Endodermal cell (in vitro differentiated cells): ENCODE measurements around the gene TIAM2. TPM values are rescaled to one million over a fixed set of nuclear protein-coding genes. Genes with fewer than 3 reads are reported as not detected.

ENCODE experiments used
- DNase-seq: peaks from one replicate; pipeline ENCODE4 v3.0.0-alpha.2; 2017
- H3K27ac ChIP-seq: 2 replicates; pipeline ENCODE4 v1.5.1; 2013; ENCODE audit warnings: mild to moderate bottlenecking, low read depth, low read length, moderate library complexity
- H3K27me3 ChIP-seq: 2 replicates; pipeline ENCODE4 v1.6.1; 2013; ENCODE audit warnings: mild to moderate bottlenecking, low read length, moderate library complexity; ENCODE audit not compliant: insufficient read depth, control insufficient read depth, poor library complexity, severe bottlenecking
- H3K36me3 ChIP-seq: 2 replicates; pipeline ENCODE4 v1.7.0; 2013; ENCODE audit warnings: mild to moderate bottlenecking, low read length, moderate library complexity; ENCODE audit not compliant: control insufficient read depth, insufficient read depth
- H3K4me1 ChIP-seq: one replicate; pipeline ENCODE4 v1.7.0; 2013; ENCODE audit warnings: low read length; ENCODE audit not compliant: control insufficient read depth, insufficient read depth
- H3K4me3 ChIP-seq: 2 replicates; pipeline ENCODE4 v1.5.1; 2013; ENCODE audit warnings: mild to moderate bottlenecking, low read length, moderate library complexity
- H3K9ac ChIP-seq: 2 replicates; pipeline ENCODE4 v1.6.1; 2013; ENCODE audit warnings: mild to moderate bottlenecking, low read length, moderate library complexity; ENCODE audit not compliant: poor library complexity, severe bottlenecking; ENCODE audit errors: extremely low read depth
- H3K9me3 ChIP-seq: 2 replicates; pipeline ENCODE4 v1.6.1; 2013; ENCODE audit warnings: mild to moderate bottlenecking, low read length, moderate library complexity; ENCODE audit not compliant: control insufficient read depth
- H3K27ac Mint-ChIP-seq: 2 replicates; pipeline ENCODE4 v1.8.0; 2020; ENCODE audit warnings: mixed read lengths
- H3K27me3 Mint-ChIP-seq: 2 replicates; pipeline ENCODE4 v1.8.0; 2021; ENCODE audit warnings: mild to moderate bottlenecking, mixed read lengths; ENCODE audit not compliant: insufficient read depth
- H3K36me3 Mint-ChIP-seq: 2 replicates; pipeline ENCODE4 v1.8.0; 2020; ENCODE audit warnings: low read depth, mixed read lengths
- H3K4me1 Mint-ChIP-seq: 2 replicates; pipeline ENCODE4 v1.8.0; 2020; ENCODE audit warnings: mixed read lengths
- H3K4me3 Mint-ChIP-seq: 2 replicates; pipeline ENCODE4 v1.8.0; 2020; ENCODE audit warnings: mild to moderate bottlenecking, moderate library complexity, mixed read lengths
- H3K9me3 Mint-ChIP-seq: 2 replicates; pipeline ENCODE4 v1.8.0; 2020; ENCODE audit warnings: mild to moderate bottlenecking, mixed read lengths
- CTCF ChIP-seq: fragments of 200-600 bp; sonication (generic); conservative IDR thresholded peaks from 2 replicates; pipeline ENCODE4 v1.5.0; 2021; ENCODE audit warnings: antibody characterized with exemption, mild to moderate bottlenecking
- WGBS, 2 experiments: methylation state at CpG; one replicate each; pipeline versions ENCODE4 v1.1.5 to v1.1.7; 2013; ENCODE audit warnings: missing lambda C conversion rate in 2 of 2, mixed read lengths in 1 of 2; ENCODE audit not compliant: insufficient coverage in 1 of 2, insufficient read length in 1 of 2; 5-methylcytosine and 5-hydroxymethylcytosine counted together
- total RNA-seq, 2 donors: library from RNA; stranded (reverse); fragmentation: NEBNext Ultra II Directional in 1 of 2; extraction: Animal tissue kit (Norgen Biotek cat#: 25700) in 1 of 2; gene quantifications; 2 replicates in 1 of 2; 3 replicates in 1 of 2; pipeline ENCODE4 v1.2.1, GENCODE V29; 2021

TIAM2 gene
- total RNA-seq, 2 donors from 2014 or later, result 15.7 to 17.5 TPM

- WGBS, 2 experiments, result 94 to 100% methylated on average over 5 of the region's 5 CpGs
- H3K4me1 Mint-ChIP-seq, result no peaks in the 10 kb centered on the region
Observed at GRCh38 chr6:155193526-155193925, 198.4 kb downstream of the TIAM2 start.

DNA sequence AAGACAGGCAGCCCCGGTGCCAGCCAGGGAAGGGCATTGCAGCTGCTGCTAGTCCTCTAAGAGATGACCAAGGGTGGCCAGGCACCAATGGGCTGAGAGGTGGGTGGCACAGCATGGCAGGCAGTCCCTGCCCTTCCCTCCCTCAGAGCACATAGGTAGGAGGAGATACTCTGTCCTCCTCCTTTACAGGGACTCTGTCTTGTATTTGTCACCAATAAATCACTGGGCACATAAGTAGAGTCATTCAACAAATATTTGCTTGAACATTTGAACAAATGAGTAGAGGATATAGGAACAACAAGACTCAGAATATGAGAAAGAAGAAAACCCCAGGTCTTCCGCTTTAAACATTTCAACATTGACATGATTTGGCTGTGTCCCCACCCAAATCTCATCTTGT lies 199.3 kb downstream of the TIAM2 start:
- Mint-ChIP-seq H3K36me3 (peaks cover 8% of the 10 kb centered on the region), H3K4me3 (no peak overlapping the region), H3K27me3 (no peaks in the 10 kb centered on the region), H3K9me3 (no peaks in the 10 kb centered on the region), H3K4me1 (no peaks in the 10 kb centered on the region), H3K27ac (no peak overlapping the region)
- Histone ChIP-seq H3K27me3 (no peaks in the 10 kb centered on the region), H3K4me1 (no peaks in the 10 kb centered on the region), H3K36me3 (no peaks in the 10 kb centered on the region), H3K4me3 (no peak overlapping the region), H3K9ac (no peak overlapping the region), H3K9me3 (no peaks in the 10 kb centered on the region), H3K27ac (no peak overlapping the region)
- no peak for TF ChIP-seq CTCF
- DNase-seq, result no peak
- WGBS, 2 experiments, result 97 to 100% methylated on average over 1 to 2 of the region's 2 CpGs

More at GRCh38 chr6:155193526-155193925, 198.4 kb downstream of the TIAM2 start:
- Histone ChIP-seq H3K4me3 (no peak overlapping the region), H3K9ac (no peak overlapping the region), H3K27me3 (no peaks in the 10 kb centered on the region), H3K36me3 (no peaks in the 10 kb centered on the region), H3K9me3 (no peaks in the 10 kb centered on the region), H3K4me1 (no peaks in the 10 kb centered on the region), H3K27ac (no peak overlapping the region)
- Mint-ChIP-seq H3K9me3 (no peaks in the 10 kb centered on the region), H3K27me3 (no peaks in the 10 kb centered on the region), H3K4me3 (no peak overlapping the region), H3K36me3 (peaks cover 8% of the 10 kb centered on the region), H3K27ac (no peak overlapping the region)
- TF ChIP-seq CTCF, result no peak
- DNase-seq, result no peak

DNA sequence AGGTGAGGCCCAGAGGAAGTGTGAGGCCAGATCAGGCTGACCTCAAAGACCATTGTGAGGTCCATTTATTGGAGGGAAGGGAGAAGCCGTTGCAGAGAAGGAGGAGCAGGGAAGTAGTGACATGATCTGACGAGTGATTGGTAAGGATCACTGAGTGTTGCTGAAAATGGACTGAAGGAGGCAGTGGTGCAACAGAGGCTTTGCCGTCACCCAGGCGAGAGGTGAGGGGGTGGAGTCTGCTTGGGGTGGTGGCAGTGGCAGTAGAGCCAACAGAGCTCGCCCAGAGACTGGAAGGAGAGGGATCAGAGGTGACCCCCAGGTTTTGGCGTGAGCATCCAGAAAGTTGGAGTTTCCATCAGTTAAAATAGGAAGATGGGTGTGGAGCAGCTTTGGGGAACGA lies 200.8 kb downstream of the TIAM2 start:
- no peaks in the 10 kb centered on the region for H3K4me1 Mint-ChIP-seq
- H3K9me3 ChIP-seq, result no peaks in the 10 kb centered on the region
- no peak overlapping the region for H3K27ac ChIP-seq
- no peaks in the 10 kb centered on the region for H3K9me3 Mint-ChIP-seq
- H3K36me3 Mint-ChIP-seq, result peaks cover 8% of the 10 kb centered on the region
- TF ChIP-seq CTCF, result peak; percentile 48
- no peaks in the 10 kb centered on the region for H3K4me1 ChIP-seq
- no peak overlapping the region for H3K4me3 Mint-ChIP-seq
- H3K36me3 ChIP-seq, result no peaks in the 10 kb centered on the region
- DNase-seq, result peak; percentile 72
- H3K27ac Mint-ChIP-seq, result no peak overlapping the region
- no peaks in the 10 kb centered on the region for H3K27me3 ChIP-seq
- no peak overlapping the region for H3K9ac ChIP-seq
- no peaks in the 10 kb centered on the region for H3K27me3 Mint-ChIP-seq
- WGBS, 2 experiments, result 84 to 87% methylated on average over 4 to 7 of the region's 7 CpGs
- no peak overlapping the region for H3K4me3 ChIP-seq
